CD4-positive, alpha-beta T cell treated with Interleukin-17A for 1 hour (primary cell): Measurements from ENCODE around the gene PLCG1.
"Not testable (repeated sequence)": the region's sequence is repeated elsewhere in the genome, so short reads cannot be mapped to it uniquely, and the experiment has no call there.

ENCODE experiments used
- DNase-seq: peaks from one replicate; pipeline ENCODE4 v3.0.0-alpha.2; 2020

PLCG1 gene

DNA sequence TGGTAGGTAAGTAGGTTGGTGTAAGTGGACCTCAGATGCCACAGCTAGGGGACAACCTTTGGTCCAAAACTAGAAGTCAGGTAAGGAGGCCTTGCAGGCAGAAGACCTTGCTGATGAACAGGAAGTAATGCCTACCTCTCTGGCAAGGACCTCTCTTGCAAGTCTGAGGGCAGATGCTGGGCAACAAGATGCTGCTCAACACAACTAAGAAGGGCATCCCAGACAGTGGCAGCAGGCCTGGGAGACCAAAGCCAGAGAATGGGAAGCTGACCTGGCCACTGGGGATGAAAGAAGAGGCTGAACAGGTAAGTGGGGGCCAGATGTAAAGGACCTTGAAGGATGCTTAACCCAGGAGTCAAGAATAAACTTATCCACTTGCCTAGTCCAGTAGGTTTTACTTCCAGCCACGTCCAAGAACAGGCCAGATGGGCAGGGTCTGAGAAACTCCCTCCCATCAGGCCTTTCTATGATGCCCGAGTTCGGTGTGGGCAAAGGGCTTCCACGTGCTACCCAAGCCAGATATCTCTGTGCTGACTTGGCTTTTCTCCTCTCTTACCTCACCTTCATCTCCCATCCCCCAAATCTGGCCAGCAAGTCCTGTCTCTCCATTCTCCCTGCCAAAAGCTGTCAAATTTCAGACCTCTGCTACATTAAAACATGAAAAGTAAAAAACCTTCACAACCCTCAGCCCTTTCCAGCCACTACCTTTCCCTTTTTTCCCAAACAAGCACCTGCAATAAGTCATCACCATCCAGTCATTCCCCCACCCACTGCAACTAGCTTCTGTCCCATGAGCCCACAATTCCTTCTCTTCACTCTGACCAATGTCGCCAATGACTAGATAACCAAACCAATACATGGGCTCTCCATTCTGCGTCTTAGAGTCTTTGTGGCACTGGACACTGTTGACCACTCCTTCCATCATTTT is 11.5 kb upstream of the PLCG1 start:
- no peak for DNase-seq

DNA sequence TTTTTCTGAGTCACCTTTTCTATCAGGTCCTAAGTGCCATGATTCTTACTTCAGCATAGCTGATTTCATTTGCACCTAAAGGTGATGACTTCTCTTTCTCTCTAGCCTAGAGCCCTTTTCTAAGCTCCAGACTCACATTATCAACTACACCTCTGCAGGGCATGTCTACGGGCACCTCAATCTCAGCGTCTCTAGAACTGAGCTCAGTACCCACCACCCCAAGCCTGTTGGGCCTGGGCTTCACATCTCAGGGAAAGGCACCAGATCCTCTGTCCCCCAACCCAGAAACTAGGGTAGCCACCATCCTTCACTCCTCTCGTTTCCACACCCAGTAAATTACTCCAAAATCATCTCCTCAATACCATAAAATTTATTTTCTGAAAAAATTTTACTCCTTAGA is 10.6 kb upstream of the PLCG1 start:
- DNase-seq = no peak

DNA sequence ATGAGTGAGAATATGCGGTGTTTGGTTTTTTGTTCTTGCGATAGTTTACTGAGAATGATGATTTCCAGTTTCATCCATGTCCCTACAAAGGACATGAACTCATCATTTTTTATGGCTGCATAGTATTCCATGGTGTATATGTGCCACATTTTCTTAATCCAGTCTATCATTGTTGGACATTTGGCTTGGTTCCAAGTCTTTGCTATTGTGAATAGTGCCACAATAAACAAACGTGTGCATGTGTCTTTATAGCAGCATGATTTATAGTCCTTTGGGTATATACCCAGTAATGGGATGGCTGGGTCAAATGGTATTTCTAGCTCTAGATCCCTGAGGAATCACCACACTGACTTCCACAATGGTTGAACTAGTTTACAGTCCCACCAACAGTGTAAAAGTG is 9.0 kb upstream of the PLCG1 start:
- not testable (repeated sequence) for DNase-seq

DNA sequence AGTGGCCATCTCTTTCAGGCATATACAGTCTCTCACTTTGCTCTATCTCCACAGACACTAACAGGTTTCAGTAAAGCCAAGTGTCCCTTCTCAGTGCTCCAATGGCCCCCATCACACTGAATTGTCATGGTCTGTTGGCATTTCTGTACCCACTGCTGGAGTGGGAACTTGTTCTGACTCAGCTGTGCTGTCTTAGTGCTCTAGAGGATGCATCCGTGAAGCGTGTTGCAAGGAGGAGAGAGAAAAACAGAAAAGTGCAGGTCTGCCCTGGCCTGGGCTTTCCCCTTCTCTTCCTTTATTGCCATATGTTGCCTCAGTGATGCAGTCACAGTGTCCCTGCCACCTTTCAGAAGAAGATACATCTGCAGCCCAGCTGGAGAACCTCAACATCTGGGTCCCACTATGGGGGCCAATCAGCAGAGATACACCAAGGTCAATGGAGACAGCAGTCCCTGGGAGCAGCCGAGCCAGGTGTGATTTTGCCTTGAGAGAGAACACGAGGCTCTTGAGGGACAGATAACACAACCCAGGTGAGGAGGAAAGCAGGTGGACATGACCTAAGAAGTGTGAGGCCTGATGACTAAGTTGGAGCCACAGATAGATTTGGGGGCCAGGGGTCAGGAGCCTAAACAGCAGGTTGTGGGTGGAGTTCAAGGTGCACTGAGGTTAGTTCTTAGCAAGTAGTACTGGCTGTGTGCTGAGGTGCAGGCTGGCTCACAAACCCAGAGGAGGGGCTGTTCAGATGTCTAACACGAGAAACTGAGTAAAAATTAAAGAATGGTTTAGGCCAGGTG is 5.6 kb upstream of the PLCG1 start:
- DNase-seq = no peak

DNA sequence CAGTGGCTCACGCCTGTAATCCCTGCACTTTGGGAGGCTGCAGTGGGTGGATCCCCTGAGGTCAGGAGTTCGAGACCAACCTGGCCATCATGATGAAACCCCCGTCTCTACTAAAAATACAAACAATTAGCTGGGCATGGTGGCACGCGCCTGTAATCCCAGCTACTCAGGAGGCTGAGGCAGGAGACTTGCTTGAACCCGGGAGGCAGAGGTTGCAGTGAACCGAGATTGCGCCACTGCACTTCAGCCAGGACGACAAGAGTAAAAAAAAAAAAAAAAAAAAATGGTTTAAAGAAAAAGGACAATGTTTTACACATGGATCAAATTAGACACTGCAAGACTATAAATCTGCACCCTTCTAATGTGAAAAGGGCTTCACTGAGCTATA is 5.0 kb upstream of the PLCG1 start:
- not testable (repeated sequence) for DNase-seq

DNA sequence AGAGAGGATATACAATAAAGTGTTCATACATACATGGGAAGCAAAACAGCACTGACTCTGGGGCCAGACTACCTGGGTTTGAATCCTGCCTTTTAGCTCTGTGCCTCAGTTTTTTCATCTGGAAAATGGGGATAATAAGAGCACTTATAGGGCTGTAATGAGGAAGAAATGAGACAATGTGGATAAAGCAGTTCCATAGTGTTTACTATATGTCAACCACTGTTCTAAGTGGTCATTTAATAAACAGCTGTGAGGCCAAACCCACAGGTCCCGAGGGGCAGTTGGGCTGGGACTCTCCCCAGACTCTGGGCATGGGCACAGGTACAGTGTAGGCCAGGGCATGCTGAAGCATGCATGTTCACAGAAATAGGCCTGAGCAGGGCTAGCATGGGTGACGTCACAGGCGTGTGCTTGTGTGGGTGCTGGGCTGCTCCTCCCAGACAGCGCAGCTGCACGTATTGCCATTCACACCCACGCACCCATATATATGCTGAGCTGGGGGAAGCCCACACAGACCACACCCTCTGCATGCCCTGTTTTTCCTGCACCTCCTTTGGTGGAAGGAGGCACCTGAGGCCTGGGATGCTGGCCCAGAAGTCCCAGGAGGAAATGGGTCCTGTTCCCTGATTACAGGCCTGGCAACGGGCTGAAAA is 3.5 kb upstream of the PLCG1 start:
- DNase-seq = peak; percentile 56

DNA sequence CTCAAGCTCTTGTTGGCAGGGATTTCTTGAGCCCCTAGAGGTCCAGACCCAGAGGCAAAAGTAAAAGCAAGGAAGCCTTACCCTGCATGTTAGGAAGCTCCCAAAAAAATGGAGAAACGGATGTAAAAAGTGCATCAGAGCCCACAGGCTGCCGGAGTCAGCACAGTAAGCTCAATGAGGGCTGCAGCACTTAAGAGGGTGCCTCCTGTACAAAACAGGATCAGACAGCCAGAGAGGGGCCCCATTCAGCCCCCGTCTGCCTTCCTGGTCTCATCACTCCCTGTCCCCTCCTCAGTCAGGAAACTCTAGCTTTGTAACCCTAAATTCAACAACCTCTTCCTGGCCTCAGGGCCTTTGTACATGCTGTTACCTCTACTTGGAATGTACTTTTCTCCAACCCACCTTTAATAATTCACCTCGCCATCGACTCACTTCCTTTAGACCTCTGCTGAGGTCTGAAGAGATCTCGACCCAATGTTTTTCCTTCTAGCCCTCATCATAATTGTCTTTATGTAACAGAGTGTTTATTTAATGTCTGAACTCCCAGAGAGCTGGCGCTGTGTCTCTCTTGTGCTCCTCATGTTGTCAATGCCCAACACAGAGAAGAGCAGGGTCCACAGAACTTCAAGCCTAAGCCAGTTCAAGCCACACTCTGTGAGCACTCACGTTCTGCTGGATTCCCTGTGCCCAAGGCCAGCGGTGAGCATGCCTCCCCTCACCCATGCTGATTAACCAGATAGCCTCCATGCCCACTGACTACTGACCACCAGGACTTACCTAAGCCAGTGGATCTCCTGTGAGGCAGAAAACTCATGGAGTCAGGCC is 2.8 kb upstream of the PLCG1 start:
- DNase-seq = no peak

DNA sequence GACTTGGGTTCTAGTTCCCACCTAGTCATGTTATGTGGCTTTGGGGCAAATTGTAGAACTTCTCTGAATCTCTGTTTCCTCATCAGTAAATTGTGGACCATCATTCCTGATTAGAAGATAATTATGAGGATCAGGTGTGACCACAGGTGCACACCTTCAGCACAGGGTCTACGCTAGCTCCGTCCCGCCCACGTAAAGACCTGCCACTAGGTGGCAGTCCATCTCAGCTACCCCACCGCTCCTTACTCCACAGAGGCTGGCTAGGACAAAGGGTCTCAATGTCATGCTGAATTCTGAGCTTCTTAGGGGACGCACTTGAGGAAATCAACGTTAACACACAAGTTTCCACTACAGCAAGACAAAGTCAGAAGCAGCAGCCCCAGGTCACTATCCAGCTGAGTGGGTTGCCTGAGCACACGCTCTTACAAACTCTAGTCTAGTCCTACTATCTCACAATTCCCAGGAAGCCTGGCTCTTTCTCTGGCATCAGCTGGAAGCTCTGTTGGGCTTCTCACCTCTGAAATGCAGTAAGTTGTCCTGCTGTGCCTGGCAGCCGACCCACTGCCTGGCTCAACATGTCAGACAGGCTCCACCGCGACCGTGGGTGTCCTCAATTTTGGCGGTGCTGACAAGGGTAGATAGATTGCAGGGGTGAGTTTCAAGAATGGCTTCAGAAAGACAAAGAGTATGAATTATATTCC is 2.0 kb upstream of the PLCG1 start:
- DNase-seq = peak; percentile 76

DNA sequence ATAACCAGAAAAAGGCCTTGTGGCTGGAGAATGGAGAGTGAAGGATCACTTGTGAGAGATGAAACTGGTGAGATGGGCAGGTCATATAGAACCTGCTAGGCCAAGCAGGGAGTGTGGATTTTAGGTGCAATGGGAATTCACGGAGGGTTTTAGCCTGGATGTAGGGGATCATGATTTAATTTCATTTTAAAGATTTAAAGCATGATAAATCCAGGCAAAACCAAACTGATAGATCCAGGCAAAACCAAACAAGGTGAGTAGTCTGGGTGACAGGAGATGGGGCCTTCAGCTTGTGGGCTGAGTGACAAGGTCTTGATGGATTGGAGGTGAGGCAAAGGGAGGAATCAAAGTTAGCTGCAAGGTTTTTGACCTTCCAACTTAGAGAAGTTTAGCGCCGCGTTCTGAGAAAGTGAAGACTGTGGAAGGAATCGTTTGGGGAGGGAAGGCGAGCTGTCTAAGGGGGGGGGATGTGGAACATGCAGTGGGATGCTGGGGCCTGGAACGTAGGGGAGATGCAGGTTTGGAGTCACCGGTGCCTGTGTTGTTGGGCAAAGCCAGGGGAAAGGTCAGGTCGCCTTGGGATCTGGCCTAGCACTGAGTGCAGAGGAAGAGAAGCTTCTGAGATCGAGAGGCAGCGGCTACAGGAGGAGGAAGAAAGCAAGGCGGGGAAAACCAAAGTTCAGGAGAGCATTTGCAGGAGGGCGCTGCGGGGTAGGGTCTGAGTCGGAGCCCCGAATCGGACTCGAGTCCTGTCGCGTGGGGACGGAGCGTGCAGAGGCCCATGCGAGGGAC is 1.3 kb upstream of the PLCG1 start:
- DNase-seq = no peak

DNA sequence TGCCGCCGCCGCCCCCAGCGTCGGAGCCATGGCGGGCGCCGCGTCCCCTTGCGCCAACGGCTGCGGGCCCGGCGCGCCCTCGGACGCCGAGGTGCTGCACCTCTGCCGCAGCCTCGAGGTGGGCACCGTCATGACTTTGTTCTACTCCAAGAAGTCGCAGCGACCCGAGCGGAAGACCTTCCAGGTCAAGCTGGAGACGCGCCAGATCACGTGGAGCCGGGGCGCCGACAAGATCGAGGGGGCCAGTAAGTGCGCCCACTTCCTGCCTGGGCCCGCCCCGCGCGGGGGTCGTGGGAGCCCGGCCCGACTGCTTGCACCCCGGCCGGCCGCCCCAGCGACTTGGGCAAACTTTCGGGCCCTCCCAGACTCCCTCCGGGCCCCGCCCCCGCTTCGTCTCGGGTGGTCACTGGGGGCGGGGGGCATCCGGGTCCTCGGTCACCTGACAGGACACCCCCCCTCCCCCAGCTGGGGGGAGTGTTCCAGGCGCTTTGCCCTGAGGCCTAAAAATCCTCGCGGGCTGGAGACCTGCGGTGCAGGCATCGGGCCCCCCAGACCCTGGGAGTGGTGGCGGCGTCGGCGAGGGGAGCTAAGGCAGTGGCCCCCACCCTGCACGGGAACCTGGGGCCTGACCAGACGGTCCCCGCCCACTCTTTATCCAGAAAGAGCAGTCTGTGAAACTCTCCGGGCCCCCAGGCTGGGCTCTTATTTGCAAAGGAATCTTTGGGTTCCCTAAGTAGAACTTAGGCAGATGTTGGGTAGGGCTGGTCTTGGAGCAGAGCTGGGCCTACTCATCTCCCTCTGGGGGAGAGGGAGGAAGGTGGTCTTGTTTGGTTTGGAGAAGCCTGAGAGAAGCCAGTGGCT is 501 bp downstream of the PLCG1 start:
- DNase-seq = peak; percentile 69

DNA sequence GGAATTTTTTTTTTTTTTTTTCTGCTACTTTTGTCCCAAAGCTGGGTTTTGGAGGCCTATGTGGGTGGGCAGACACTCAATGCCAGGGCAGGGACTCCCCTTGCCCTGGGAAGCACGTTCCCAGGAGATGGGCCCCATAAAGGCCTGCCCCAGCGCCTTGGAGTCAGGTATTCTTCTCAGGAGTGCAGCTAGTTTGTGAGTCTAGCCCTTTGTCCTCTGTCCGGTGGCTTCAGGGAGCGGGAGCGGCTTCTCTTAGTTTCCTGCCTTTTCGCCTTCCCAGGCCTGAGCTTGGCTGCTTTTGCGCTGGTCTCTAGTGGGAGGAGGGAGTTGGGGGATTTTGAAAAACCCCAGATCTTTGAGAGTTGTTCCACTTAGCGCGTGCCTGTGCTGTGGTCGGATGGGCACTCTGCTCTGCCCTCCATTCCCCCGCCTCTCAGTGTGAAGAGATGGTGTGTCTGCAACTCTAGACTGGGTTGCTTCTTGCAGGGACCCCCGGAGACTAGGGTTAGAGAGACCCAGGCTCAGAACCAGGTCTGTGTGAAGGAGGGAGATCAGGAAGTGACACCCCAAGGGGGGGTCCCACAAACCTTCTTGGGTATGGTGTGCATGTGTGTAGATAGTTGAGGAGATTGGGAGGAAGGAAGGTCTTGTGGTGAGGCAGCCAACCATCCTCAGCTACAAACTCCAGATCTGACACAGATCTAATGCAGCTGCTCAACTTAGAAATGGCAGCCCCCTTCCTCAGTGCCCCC is 1.3 kb downstream of the PLCG1 start:
- peak; percentile 57 for DNase-seq

DNA sequence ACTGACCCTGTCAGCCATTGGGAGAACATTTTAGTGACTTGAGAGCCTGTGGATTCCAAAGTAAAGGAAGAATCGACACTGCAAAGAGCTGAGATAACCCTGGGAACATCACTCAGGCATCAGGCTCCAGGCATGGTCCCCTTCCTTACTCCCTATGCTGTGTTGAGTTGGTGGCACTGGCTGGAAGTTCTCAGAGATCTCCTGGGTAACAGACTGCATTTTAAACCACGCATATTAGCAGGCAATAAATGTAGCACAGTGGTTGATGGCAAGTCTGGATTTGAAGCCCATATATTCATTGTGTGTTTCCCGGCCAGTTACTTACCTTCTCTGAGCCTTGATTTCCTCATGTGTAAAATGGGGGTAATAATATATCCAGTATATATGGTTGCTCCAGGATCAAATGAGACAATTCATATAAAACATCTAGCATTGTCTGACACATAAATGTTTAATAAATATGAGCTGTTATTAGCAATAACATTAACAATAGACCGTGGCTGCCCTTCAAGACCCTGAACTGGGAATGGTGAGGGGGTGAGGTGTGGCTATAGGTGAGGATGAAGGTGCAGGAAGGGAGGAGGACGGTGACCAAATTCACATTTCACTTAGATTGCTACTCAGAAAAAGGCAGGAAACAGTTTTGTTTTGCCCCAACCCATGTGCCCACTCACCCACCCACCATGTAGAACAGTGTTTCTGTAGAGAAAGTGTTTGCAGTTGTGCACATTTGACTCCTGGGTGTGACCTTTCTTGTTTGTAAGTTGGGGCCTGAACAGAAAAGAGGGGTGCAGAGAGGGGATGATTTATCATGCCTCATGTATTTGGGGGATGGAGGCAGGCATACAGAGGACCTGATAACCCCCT is 2.1 kb downstream of the PLCG1 start:
- peak; percentile 22 for DNase-seq

DNA sequence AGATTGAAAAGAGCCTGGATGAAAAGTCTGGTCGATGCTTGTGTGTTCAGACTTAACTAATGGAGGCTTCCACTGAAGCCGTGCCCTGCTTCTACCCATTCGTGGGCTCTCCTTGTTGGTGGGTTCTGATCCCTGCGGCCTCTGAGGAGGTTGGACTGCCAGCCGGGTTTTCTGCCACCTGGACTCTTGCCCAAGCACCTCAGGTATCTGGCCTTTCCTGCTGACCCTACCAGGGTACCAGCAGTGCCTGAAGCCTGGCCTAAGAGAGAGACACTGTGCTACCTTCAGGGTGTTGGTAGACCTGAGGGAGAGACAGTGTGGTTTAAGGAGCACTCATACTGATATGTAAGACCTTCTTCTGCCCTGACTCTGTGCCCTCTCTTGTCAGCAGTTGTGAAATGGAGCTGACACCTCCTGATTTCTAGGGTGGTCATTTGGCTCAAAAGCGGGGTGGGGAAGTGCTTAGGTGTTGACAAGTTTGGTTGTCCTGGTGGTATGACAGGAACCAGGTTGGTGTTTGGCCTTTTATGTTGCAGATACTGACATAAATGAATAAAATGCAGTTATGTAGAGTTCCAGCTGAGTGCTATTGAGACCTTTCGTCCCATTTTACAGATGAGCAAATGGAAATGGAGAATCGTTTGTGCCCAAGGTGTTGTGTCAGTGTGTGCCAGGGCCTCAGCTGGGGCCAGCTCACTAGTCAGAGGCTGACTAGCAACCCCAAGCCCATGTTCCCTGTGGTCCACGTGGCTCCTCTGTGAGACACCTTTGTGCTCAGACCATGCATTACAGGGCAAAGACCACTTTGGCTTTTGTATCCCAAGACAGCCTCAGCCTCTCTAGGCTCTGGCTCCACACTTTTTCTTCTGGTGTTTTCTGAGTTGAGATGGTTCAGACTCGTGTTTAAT is 3.1 kb downstream of the PLCG1 start:
- DNase-seq = no peak

DNA sequence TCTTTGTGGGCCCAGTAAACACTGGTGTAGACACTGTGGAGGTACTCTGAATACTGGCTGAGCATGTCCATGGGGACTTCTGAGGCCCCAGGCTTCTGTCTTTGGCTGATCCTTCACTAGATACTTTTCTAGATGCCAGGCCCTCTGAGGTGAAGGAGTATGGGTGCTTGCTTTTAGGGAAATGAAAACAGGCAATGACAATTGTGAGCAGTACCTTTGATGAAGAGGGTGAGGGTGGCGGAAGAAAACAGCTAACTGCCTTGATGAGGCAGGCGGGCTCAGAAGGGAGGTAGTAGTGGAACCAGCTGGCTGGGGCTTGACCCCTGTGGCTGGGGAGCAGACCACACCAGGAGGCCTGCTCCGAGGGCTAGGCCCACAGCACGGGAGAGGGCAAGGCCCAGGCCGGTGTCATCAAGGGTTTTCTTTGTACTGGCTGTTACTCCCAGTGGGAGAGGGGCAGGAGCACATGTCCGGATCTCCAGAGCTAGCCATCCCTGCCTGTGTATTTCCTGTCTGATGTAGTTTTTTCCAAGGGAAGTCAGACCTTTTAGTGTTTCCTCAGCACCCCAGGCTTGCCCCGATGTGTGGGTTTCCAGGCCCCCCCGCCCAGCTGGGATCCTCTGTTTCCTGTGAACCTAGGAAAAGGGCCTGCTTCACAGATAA is 3.9 kb downstream of the PLCG1 start:
- no peak for DNase-seq

DNA sequence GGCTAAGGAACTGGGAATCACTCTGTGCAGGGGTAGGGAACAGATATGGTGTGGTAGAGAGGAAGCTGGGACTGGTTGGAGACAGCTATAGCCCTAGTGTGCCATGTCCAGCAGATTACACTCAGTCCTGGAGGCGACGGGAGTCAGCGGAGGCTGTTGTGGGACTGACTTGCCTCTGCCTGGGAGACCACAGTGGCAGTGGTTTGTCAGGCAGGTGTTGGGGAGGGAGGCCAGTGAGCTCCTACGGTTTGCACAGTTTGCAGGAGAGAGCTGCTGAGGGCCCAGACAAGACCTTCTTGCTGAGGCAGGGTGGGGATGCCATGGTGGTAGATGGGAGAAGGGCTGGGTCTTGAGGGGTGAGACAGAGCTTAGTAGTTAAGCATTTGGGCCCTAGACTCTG is 4.9 kb downstream of the PLCG1 start:
- no peak for DNase-seq

DNA sequence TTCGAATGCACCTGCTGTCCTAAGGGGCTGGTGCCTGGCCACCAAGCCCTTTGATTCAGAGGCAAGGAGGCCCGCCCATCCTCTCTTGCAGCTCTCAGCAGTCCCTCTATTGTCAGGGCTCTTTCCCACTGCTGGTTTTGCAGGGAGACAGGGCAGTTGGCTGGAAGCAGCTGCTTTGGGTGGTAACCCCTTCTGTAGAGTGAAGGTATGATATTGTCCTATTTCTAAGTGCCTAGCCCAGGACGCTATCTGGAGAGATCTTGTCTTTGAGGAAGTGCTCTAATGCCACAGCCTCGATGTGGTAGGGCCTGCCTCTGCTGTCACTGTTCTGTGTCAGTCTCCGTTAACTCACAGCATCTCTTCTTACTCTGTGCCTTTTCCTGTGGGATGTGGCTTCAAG is 5.6 kb downstream of the PLCG1 start:
- DNase-seq = peak; percentile 66

DNA sequence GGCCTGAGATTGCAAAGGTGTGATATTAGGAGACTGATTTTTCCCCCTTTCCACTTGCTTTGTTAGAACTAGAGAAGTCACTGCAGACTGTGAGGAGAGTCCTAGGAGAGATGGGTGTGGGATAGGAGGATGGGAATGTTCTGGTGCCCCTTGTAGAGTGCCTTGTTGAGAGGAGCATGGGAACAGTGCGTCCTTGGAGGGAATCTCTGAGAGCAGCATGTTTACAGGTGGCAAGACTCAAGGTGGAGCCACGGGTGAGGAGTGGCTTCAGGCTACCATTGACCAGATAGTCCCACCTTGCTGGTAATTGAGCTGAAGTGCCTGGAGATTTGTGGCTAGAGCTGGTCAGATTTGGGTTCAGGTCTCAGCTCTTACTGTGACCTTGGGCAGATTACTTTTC is 6.0 kb downstream of the PLCG1 start:
- DNase-seq = no peak
